Activated T-helper 17 cell treated with anti-CD3 and anti-CD28 coated beads, Interleukin-2, amount 50 U/mL, for 72 hours (primary cell): Measurements from ENCODE around the gene MID1. TPM values are rescaled to one million over a fixed set of nuclear protein-coding genes. Genes with fewer than 3 reads are reported as not detected.

Experiments used
- ATAC-seq: fragments of 150-1000 bp; cut with Tn5 transposase; replicated peaks from 2 replicates; pipeline ENCODE4 v1.10.0; 2021; ENCODE audit warnings: mild to moderate bottlenecking, moderate library complexity
- H3K27ac Mint-ChIP-seq: one replicate; pipeline ENCODE4 v1.8.0; 2022; ENCODE audit warnings: mixed read lengths
- H3K27me3 Mint-ChIP-seq: one replicate; pipeline ENCODE4 v1.8.0; 2022; ENCODE audit warnings: mixed read lengths
- H3K36me3 Mint-ChIP-seq: one replicate; pipeline ENCODE4 v1.8.0; 2022; ENCODE audit warnings: low read depth, mild to moderate bottlenecking, mixed read lengths
- H3K4me1 Mint-ChIP-seq: one replicate; pipeline ENCODE4 v1.8.0; 2022; ENCODE audit warnings: mixed read lengths
- H3K4me3 Mint-ChIP-seq: one replicate; pipeline ENCODE4 v1.8.0; 2022; ENCODE audit warnings: mild to moderate bottlenecking, mixed read lengths
- H3K9me3 Mint-ChIP-seq: one replicate; pipeline ENCODE4 v1.8.0; 2022; ENCODE audit warnings: mixed read lengths
- total RNA-seq, 2 donors: library from RNA; stranded (reverse); gene quantifications; one replicate each; pipeline ENCODE4 v1.2.3, GENCODE V29; 2022

The MID1 gene
- total RNA-seq, 2 donors from 2014 or later: 0.30 to 1.4 TPM

DNA sequence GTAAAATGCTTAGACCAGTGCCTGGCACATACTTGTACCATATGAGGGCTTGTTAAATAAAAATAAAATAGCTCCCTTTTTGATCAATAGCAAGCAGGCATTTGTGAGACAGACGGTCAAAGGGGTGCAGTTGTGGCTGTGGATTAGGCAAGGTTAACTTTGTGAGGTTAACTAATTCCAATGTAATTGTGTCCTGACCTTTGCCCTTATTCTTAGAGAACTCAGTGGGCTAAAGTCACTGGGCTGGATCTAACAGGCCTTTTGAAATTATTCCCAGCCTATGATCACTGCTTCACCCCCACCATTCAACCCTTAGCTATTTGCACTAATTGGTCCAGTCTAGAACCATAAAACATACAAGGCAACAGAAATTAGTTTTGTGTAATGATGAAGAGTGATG lies 166.4 kb downstream of the MID1 start:
- no peaks in the 10 kb centered on the region for H3K27me3 Mint-ChIP-seq
- no peaks in the 10 kb centered on the region for H3K4me1 Mint-ChIP-seq
- H3K36me3 Mint-ChIP-seq: no peaks in the 10 kb centered on the region
- ATAC-seq: no peak
- no peak overlapping the region for H3K27ac Mint-ChIP-seq
- H3K4me3 Mint-ChIP-seq: no peak overlapping the region
- H3K9me3 Mint-ChIP-seq: peaks cover 6% of the 10 kb centered on the region

DNA sequence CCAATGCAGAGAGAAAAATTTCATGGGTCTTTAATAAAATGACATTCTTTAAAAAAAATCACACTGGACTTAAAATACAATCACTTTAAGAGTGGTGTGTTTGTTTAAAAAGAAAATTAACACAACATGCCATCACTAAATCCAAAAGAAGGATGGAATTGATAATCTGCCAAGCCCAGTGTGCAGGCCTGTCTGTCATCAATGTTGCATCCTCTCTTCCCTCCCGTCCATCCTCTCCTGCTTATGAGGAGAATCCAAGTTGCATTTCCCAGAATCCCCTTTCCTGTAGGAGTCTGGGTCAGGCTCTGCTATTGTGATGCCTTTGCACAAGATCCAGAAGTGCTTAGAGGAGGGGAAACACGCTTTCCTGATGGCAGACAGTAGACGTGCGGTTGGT lies 169.4 kb downstream of the MID1 start:
- H3K27ac Mint-ChIP-seq: no peak overlapping the region
- H3K4me1 Mint-ChIP-seq: no peaks in the 10 kb centered on the region
- H3K9me3 Mint-ChIP-seq: peaks cover 3% of the 10 kb centered on the region
- no peaks in the 10 kb centered on the region for H3K27me3 Mint-ChIP-seq
- no peak overlapping the region for H3K4me3 Mint-ChIP-seq
- no peaks in the 10 kb centered on the region for H3K36me3 Mint-ChIP-seq
- ATAC-seq: no peak

GRCh38 chrX:10450229-10450958 lies 170.0 kb downstream of the MID1 start:
- H3K4me1 Mint-ChIP-seq: no peaks in the 10 kb centered on the region
- H3K27me3 Mint-ChIP-seq: no peaks in the 10 kb centered on the region
- H3K36me3 Mint-ChIP-seq: no peaks in the 10 kb centered on the region
- H3K9me3 Mint-ChIP-seq: peaks cover 3% of the 10 kb centered on the region
- ATAC-seq: no peak
- no peak overlapping the region for H3K27ac Mint-ChIP-seq
- H3K4me3 Mint-ChIP-seq: no peak overlapping the region

DNA sequence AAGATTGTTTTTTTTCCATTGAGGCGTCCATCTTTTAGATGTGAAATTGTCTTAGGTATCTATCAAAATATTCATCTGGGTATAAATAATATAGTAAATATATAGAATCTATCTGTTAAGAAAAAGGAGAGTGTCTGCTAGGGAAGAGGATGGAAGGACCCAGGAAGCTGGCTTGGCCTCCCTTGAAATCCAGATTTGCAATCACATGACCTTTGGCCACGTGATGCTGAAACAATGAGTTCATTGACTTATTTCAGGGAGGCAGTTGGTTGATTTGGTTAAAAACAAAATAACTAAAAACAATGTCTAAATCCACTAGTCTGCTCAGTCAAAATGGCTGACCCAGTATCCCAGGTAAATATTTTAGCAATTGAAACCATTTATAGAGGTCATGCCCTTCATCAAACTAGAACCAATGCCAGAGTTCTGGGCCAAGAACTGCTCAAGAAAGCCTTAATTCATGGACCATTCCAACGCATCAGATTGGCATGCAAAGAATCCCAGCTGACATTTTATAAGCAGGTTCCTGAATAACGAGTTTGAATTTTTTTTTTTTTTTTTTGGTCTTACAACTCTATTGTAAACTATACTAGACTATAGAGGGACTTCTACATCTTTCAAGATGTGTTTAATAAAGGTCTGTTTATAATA lies 172.7 kb downstream of the MID1 start:
- ATAC-seq: no peak
- Mint-ChIP-seq H3K4me1 (no peaks in the 10 kb centered on the region), H3K27ac (no peak overlapping the region), H3K27me3 (no peaks in the 10 kb centered on the region), H3K4me3 (no peak overlapping the region), H3K36me3 (no peaks in the 10 kb centered on the region), H3K9me3 (no peaks in the 10 kb centered on the region)

DNA sequence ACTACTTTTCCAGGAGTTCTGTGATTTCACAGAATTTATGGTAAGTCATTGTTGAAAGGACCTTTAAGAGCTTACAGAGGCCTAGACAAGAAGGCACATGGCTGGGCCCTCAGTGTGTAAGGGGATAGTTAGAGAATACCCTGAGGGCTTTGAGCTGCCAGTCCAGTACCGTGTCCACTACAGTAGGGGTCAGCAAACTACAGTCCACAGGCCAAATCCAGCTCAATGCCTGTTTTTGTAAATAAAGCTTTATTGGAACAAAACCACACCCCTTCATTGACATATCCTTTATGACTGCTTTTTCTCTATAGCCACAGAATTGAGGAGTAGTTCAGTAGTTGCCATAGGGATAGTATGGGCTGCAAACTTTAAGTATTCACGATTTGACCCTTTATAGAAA lies 176.2 kb downstream of the MID1 start:
- no peak overlapping the region for H3K27ac Mint-ChIP-seq
- H3K27me3 Mint-ChIP-seq: no peaks in the 10 kb centered on the region

DNA sequence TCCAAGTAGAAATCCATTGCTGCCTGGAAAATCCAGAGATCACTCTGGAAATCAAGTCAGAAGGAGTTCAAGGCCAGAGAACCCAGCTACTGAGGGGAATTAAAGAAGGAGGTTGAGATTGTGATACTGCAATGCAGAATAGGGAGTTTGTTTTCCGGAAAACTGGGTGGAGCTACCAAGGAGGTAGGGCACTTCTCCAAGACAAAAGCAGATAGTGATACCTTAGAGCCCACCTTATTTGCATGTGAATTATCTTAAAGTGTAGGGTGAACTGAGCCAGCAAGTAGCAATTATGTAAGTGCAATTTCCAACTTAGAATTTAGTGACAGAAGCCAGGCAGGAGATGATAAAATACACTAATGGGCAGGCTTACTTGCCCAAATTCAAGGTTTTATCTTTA lies 178.9 kb downstream of the MID1 start:
- H3K4me3 Mint-ChIP-seq: no peak overlapping the region

More for the DNA sequence above, 176.2 kb downstream of the MID1 start:
- H3K4me3 Mint-ChIP-seq: no peak overlapping the region
- no peaks in the 10 kb centered on the region for H3K4me1 Mint-ChIP-seq
- H3K9me3 Mint-ChIP-seq: peaks cover 5% of the 10 kb centered on the region
- H3K36me3 Mint-ChIP-seq: no peaks in the 10 kb centered on the region
- ATAC-seq: no peak

DNA sequence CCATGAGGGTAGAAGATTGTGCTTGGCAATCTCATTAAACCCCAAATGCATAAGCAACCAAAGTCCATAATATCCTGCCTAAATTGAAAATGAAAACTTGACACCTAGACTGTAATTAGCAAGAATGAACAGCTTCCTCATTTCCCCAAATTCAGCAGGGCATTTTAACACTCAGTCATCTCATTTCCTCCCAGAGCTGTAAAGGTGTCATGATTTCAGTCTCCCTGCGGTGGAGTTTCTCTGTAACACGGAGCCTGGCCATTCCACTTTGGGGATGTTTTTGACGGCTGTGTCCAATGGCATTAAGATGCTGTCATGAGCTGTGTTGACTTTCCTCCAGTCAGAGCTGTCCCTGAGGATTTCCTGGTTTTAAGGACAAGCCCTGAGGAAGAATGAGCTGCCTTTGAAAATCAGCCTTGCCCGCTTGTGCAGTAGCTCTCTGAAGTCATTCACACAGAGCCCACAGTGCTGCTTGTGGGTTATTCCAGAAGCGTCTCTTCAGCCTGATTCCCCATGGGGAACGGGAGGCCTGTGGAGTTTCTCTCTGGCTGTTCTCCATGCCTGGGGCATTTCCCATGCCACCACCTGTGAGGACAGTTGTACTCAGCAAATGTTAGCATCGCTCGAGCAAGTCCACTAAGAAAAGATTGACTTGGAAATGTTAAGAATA lies 187.0 kb downstream of the MID1 start:
- H3K9me3 Mint-ChIP-seq: peaks cover 2% of the 10 kb centered on the region
- no peak for ATAC-seq
- no peaks in the 10 kb centered on the region for H3K27me3 Mint-ChIP-seq
- H3K27ac Mint-ChIP-seq: no peak overlapping the region
- no peak overlapping the region for H3K4me3 Mint-ChIP-seq
- no peaks in the 10 kb centered on the region for H3K36me3 Mint-ChIP-seq
- H3K4me1 Mint-ChIP-seq: no peaks in the 10 kb centered on the region

More for the DNA sequence above, 178.9 kb downstream of the MID1 start:
- no peak overlapping the region for H3K27ac Mint-ChIP-seq
- H3K9me3 Mint-ChIP-seq: peaks cover 5% of the 10 kb centered on the region
- H3K4me1 Mint-ChIP-seq: no peaks in the 10 kb centered on the region
- no peak for ATAC-seq
- H3K36me3 Mint-ChIP-seq: no peaks in the 10 kb centered on the region
- H3K27me3 Mint-ChIP-seq: no peaks in the 10 kb centered on the region

DNA sequence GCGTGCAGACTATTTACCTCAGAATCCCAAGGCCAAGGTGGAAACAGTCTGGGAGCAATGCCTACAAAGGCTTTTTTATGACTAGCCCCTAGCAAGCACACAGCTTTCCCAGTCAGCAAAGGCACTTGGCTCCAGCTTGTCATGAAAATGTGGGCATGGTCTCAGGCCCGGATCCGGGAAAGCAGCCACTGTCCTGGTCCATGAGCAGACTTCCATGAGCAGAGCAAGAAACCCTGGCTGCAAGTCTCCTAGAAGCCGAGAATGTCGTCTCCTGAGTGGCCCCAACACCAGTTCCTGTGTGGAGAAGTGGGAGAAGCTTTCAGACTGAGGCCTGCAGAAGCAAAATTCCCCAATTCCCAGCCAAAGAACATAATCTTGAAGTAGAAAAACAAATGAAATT lies 190.5 kb downstream of the MID1 start:
- H3K4me1 Mint-ChIP-seq: no peaks in the 10 kb centered on the region
- no peaks in the 10 kb centered on the region for H3K36me3 Mint-ChIP-seq
- no peak overlapping the region for H3K4me3 Mint-ChIP-seq
- H3K27ac Mint-ChIP-seq: no peak overlapping the region
- no peak for ATAC-seq
- H3K9me3 Mint-ChIP-seq: peaks cover 3% of the 10 kb centered on the region
- no peaks in the 10 kb centered on the region for H3K27me3 Mint-ChIP-seq

DNA sequence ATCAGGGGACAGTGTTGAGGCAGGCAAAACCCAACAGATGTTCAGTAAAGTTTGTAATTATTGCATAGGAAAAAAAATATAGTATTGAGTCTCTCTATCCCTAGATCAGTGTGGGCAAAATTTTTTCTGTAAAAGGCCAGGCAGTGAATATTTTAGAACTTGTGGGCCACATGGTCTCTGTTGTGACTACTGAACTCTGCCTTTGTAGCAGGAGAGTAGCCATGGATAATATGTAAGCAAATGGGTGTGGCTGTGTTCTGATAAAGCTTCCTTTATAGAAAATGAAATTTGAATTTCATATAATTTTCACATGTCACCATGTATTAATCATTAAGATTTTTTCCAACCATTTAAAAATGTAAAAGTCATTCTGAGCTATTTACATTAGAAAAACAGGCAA lies 193.1 kb downstream of the MID1 start:
- Mint-ChIP-seq H3K4me3 (no peak overlapping the region), H3K27ac (no peak overlapping the region), H3K9me3 (peaks cover 3% of the 10 kb centered on the region), H3K4me1 (no peaks in the 10 kb centered on the region), H3K27me3 (no peaks in the 10 kb centered on the region), H3K36me3 (no peaks in the 10 kb centered on the region)
- ATAC-seq: no peak

DNA sequence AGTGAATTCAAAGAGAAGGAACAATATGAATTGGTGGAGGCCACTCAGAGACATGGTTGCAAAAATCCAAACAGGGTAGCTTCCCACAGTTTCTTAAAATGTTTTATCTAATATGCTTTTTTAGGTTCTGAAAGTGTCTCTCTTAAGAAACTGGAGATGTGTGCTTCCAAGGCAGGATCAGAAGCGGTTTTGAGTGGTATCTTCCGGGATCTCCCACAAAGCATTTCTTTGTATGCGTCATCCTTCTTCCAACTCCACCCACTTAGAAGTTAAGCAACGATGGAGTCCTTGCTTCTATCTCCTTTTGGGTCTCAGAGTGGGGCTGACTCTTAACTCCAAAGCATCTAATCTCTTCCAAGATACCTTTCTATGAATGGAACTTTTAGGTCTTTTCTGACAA lies 196.7 kb downstream of the MID1 start:
- Mint-ChIP-seq H3K4me1 (no peaks in the 10 kb centered on the region), H3K36me3 (no peaks in the 10 kb centered on the region), H3K9me3 (peaks cover 3% of the 10 kb centered on the region), H3K4me3 (no peak overlapping the region), H3K27me3 (no peaks in the 10 kb centered on the region), H3K27ac (no peak overlapping the region)
- no peak for ATAC-seq

- no peaks in the 10 kb centered on the region for H3K27me3 Mint-ChIP-seq
- H3K4me1 Mint-ChIP-seq: no peaks in the 10 kb centered on the region
- H3K27ac Mint-ChIP-seq: no peak overlapping the region
- ATAC-seq: no peak
- H3K9me3 Mint-ChIP-seq: no peaks in the 10 kb centered on the region
- no peaks in the 10 kb centered on the region for H3K36me3 Mint-ChIP-seq
- no peak overlapping the region for H3K4me3 Mint-ChIP-seq
Observed at GRCh38 chrX:10420134-10420533, 200.3 kb downstream of the MID1 start.

DNA sequence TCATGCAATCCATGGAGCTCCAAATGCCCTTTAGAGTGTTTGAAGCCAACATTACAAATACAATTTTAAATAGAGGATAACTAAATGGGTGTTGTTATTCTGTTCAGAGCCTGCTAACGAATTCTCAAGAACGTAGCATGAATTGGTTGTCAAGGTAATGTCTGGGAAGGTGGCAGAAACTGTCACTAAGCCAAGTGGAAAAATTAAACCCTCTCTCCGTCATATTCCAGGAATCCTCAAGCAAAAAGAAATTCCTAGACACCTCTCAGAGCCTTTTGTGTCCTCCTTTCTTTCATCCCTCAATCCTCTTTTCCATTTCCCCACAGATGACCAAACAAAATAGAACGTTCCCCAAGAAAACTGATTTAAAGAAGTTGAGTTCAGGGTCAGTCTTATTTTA lies 204.0 kb downstream of the MID1 start:
- no peaks in the 10 kb centered on the region for H3K4me1 Mint-ChIP-seq
- H3K9me3 Mint-ChIP-seq: no peaks in the 10 kb centered on the region
- H3K36me3 Mint-ChIP-seq: no peaks in the 10 kb centered on the region
- no peak for ATAC-seq
- H3K27ac Mint-ChIP-seq: no peak overlapping the region
- H3K4me3 Mint-ChIP-seq: no peak overlapping the region
- H3K27me3 Mint-ChIP-seq: no peaks in the 10 kb centered on the region

GRCh38 chrX:10415306-10416001 lies 204.9 kb downstream of the MID1 start:
- Mint-ChIP-seq H3K4me3 (no peak overlapping the region), H3K4me1 (no peaks in the 10 kb centered on the region), H3K27ac (no peak overlapping the region), H3K9me3 (no peaks in the 10 kb centered on the region), H3K27me3 (no peaks in the 10 kb centered on the region), H3K36me3 (no peaks in the 10 kb centered on the region)
- no peak for ATAC-seq

- H3K4me3 Mint-ChIP-seq: no peak overlapping the region
Observed at GRCh38 chrX:10414862-10415261, 205.5 kb downstream of the MID1 start.

More at GRCh38 chrX:10414862-10415261, 205.5 kb downstream of the MID1 start:
- Mint-ChIP-seq H3K36me3 (no peaks in the 10 kb centered on the region), H3K27ac (no peak overlapping the region), H3K27me3 (no peaks in the 10 kb centered on the region), H3K4me1 (no peaks in the 10 kb centered on the region), H3K9me3 (no peaks in the 10 kb centered on the region)
- ATAC-seq: no peak
